T-helper 1 cell (primary cell): ENCODE results near the gene NEK6.
"Not testable (repeated sequence)": the region's sequence is repeated elsewhere in the genome, so short reads cannot be mapped to it uniquely, and the experiment has no call there.

Source experiments
- DNase-seq, 5 donors: peaks; one replicate each; pipeline ENCODE4 v3.0.0-alpha.2; 2012 to 2020

Gene NEK6

GRCh38 chr9:124228516-124228915 lies 29.2 kb upstream of the NEK6 start:
- no peak for DNase-seq

GRCh38 chr9:124231095-124231737 lies 26.5 kb upstream of the NEK6 start:
- no peak for DNase-seq

- no peak for DNase-seq
Observed at GRCh38 chr9:124238546-124239140, 19.1 kb upstream of the NEK6 start.

GRCh38 chr9:124239249-124240073 lies 18.3 kb upstream of the NEK6 start:
- DNase-seq, result no peak

GRCh38 chr9:124242331-124243194 lies 15.2 kb upstream of the NEK6 start:
- DNase-seq, result no peak

GRCh38 chr9:124247393-124247792 lies 10.4 kb upstream of the NEK6 start:
- DNase-seq, result not testable (repeated sequence)

- no peak for DNase-seq
Observed at GRCh38 chr9:124248066-124248465, 9.7 kb upstream of the NEK6 start.

GRCh38 chr9:124248960-124249359 lies 8.8 kb upstream of the NEK6 start:
- DNase-seq, result no peak

- no peak for DNase-seq
Observed at GRCh38 chr9:124251204-124251603, 6.5 kb upstream of the NEK6 start.

GRCh38 chr9:124251605-124252378 lies 6.0 kb upstream of the NEK6 start:
- no peak for DNase-seq

- not testable (repeated sequence) for DNase-seq
Observed at GRCh38 chr9:124252878-124253277, 4.9 kb upstream of the NEK6 start.

GRCh38 chr9:124254261-124254682 lies 3.5 kb upstream of the NEK6 start:
- DNase-seq, result peak in 1 of 5 donors; percentile 82

- no peak for DNase-seq
Observed at GRCh38 chr9:124255222-124255621, 2.5 kb upstream of the NEK6 start.

- no peak for DNase-seq
Observed at GRCh38 chr9:124256517-124257069, 1.2 kb upstream of the NEK6 start.

GRCh38 chr9:124257070-124257843 lies 492 bp upstream of the NEK6 start:
- DNase-seq, result no peak

GRCh38 chr9:124258607-124259157 lies 933 bp downstream of the NEK6 start:
- DNase-seq, result no peak

- DNase-seq, result no peak
Observed at GRCh38 chr9:124259158-124259808, 1.5 kb downstream of the NEK6 start.

- no peak for DNase-seq
Observed at GRCh38 chr9:124260769-124261603, 3.2 kb downstream of the NEK6 start.
